GM10266 (cell line): ENCODE results near the gene SRRM3.

Source experiments
- DNase-seq: peaks from one replicate; pipeline ENCODE4 v3.0.0; 2012; ENCODE audit errors: extremely low spot score
- CTCF ChIP-seq: IDR thresholded peaks from 2 replicates; pipeline ENCODE4 v1.5.1; 2012; ENCODE audit warnings: mild to moderate bottlenecking, low read depth; ENCODE audit not compliant: control insufficient read depth, insufficient read depth; ENCODE audit errors: missing control alignments

Gene SRRM3

GRCh38 chr7:76326646-76327233 lies 125.0 kb downstream of the SRRM3 start:
- no peak for DNase-seq
- no peak for TF ChIP-seq CTCF

- no peak for DNase-seq
- no peak for TF ChIP-seq CTCF
These were observed 125.9 kb downstream of the SRRM3 start for GRCh38 chr7:76327610-76328009.

GRCh38 chr7:76328389-76328788 lies 126.7 kb downstream of the SRRM3 start:
- DNase-seq = no peak
- no peak for TF ChIP-seq CTCF

GRCh38 chr7:76329479-76329878 lies 127.8 kb downstream of the SRRM3 start:
- DNase-seq = no peak
- no peak for TF ChIP-seq CTCF

GRCh38 chr7:76330261-76330660 lies 128.6 kb downstream of the SRRM3 start:
- DNase-seq = no peak
- TF ChIP-seq CTCF = no peak

- no peak for DNase-seq
- TF ChIP-seq CTCF = no peak
These were observed 129.0 kb downstream of the SRRM3 start for GRCh38 chr7:76330673-76331072.

GRCh38 chr7:76332078-76332477 lies 130.4 kb downstream of the SRRM3 start:
- no peak for TF ChIP-seq CTCF
- no peak for DNase-seq
